Epithelial cell of proximal tubule (primary cell): ENCODE data around the gene ALS2. TPM values are rescaled to one million over a fixed set of nuclear protein-coding genes. Genes with fewer than 3 reads are reported as not detected.

Experiments used
- DNase-seq: peaks from one replicate; pipeline ENCODE4 v3.0.0-alpha.2; 2011; ENCODE audit warnings: low read depth
- H3K4me3 ChIP-seq: 2 replicates; pipeline ENCODE4 v1.5.1; 2011; ENCODE audit warnings: low read depth, mild to moderate bottlenecking, low read length
- total RNA-seq: library from RNA; depleted of rRNA; stranded (reverse); fragments of >200 nt; gene quantifications from 2 replicates; pipeline ENCODE4 v1.2.3, GENCODE V29; 2015
- TF ChIP-seq, protein P1 (sequence below): conservative IDR thresholded peaks from 2 replicates; pipeline ENCODE4 v1.5.1; 2012; ENCODE audit warnings: low read depth, mild to moderate bottlenecking, low read length

ALS2 gene
- total RNA-seq, 1 donor from 2014 or later, result 15.6 TPM

GRCh38 chr2:201784563-201784962 is 3.8 kb upstream of the ALS2 start:
- H3K4me3 ChIP-seq, result no peak overlapping the region
- DNase-seq, result no peak
- TF ChIP-seq, protein P1, sequence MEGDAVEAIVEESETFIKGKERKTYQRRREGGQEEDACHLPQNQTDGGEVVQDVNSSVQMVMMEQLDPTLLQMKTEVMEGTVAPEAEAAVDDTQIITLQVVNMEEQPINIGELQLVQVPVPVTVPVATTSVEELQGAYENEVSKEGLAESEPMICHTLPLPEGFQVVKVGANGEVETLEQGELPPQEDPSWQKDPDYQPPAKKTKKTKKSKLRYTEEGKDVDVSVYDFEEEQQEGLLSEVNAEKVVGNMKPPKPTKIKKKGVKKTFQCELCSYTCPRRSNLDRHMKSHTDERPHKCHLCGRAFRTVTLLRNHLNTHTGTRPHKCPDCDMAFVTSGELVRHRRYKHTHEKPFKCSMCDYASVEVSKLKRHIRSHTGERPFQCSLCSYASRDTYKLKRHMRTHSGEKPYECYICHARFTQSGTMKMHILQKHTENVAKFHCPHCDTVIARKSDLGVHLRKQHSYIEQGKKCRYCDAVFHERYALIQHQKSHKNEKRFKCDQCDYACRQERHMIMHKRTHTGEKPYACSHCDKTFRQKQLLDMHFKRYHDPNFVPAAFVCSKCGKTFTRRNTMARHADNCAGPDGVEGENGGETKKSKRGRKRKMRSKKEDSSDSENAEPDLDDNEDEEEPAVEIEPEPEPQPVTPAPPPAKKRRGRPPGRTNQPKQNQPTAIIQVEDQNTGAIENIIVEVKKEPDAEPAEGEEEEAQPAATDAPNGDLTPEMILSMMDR, result no peak

DNA sequence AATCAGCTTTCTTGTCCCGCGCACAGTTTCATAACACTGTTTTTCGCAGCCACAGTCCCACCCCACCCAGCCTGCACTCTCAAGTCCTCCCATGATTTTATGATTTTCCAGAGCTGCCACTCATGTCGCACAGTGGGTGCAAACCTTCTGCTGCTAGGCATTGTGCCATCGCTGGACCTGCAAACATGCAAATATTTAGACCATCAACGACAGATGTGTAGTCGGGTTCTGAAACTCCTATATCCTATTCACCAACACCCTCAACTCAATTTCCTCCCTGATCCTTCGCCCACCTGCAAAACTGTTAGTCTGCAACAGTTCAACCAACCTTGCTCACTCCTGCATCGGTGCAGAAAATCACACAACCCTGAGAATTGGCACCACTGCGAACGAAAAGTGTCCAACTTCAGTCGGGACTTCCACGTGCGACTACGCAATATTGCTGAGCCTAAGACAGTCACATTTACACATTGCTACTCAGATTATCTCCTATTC is 871 bp upstream of the ALS2 start:
- TF ChIP-seq, protein P1, result no peak
- no peak for DNase-seq
- H3K4me3 ChIP-seq, result peak overlapping the region; percentile 87

GRCh38 chr2:201779901-201780673 is 646 bp downstream of the ALS2 start:
- TF ChIP-seq, protein P1, result no peak
- no peak for DNase-seq
- peak overlapping the region; percentile 87 for H3K4me3 ChIP-seq

DNA sequence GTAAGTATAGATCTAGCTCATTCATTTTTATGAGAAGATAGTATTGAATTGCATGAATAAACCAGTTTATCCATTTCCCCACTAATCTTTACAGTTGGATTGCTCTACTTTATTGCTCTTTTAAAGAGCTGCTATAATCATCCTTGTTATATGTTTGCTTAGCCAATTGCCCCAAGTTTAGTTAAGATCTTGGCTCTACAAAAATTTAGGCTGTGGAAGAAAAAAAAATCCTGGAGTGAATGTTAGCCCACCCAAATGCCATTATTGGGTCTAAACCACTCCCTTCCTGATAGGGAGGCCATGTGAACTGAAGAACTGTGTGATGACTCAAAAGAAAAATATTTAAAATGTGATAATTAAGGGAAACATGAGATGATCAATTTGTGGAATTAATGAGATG is 2.9 kb downstream of the ALS2 start:
- DNase-seq, result no peak
- TF ChIP-seq, protein P1, result no peak
- peak overlapping the region; percentile 87 for H3K4me3 ChIP-seq

DNA sequence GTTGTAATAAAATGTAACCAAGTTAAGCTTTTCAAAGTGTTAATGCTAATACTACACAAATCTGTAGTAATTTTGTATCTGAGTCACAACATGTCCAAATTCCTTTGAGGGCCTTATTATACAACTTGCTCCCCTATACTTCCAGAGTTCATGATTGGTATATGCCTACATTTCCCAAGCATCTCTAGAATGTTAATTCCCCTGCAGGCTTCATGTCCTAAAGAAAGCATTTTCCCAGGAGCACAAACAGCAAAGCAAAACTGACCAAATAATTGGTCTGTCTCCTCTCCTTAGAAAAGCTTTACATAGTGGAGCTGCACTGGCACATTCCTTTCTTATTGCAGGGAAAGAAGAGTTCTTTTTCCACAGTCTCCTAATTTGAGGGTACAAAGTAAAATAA is 3.7 kb downstream of the ALS2 start:
- no peak overlapping the region for H3K4me3 ChIP-seq
- DNase-seq, result no peak
- TF ChIP-seq, protein P1, result no peak

- DNase-seq, result no peak
- no peak overlapping the region for H3K4me3 ChIP-seq
- TF ChIP-seq, protein P1, result no peak
These were observed 5.4 kb downstream of the ALS2 start for GRCh38 chr2:201775326-201775725.

- H3K4me3 ChIP-seq, result no peak overlapping the region
- TF ChIP-seq, protein P1, result no peak
- DNase-seq, result no peak
These were observed 6.2 kb downstream of the ALS2 start for GRCh38 chr2:201774546-201774945.
